GM20000 (cell line): ENCODE results near the gene MCOLN1.
"Not testable (repeated sequence)": the region's sequence is repeated elsewhere in the genome, so short reads cannot be mapped to it uniquely, and the experiment has no call there.

Experiments
- DNase-seq: peaks from one replicate; pipeline ENCODE4 v3.0.0; 2012; ENCODE audit warnings: low spot score
- TF ChIP-seq, protein P1 (sequence below): IDR thresholded peaks from 2 replicates; pipeline ENCODE4 v1.5.1; 2012; ENCODE audit warnings: mild to moderate bottlenecking, control low read depth; ENCODE audit errors: extremely low read depth, missing control alignments

Gene MCOLN1

DNA sequence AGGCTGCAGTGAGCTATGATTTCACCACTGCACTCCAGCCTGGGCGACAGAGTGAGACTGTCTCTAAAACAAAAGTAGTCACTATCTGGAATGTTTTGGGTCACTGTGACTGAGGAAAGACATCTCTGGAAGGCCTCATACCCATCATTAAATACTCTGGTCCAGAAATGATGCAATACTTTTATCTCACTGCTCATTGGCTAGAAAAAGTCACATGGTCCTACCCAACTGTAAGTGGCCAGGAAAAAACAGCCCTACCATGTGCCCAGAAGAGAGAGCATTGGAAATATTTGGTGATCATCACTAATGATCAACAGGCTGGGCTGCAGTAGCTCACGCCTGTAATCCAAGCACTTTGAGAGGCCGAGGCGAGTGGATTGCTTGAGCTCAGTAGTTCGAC is 42.9 kb downstream of the MCOLN1 start:
- DNase-seq, result no peak
- TF ChIP-seq, protein P1, sequence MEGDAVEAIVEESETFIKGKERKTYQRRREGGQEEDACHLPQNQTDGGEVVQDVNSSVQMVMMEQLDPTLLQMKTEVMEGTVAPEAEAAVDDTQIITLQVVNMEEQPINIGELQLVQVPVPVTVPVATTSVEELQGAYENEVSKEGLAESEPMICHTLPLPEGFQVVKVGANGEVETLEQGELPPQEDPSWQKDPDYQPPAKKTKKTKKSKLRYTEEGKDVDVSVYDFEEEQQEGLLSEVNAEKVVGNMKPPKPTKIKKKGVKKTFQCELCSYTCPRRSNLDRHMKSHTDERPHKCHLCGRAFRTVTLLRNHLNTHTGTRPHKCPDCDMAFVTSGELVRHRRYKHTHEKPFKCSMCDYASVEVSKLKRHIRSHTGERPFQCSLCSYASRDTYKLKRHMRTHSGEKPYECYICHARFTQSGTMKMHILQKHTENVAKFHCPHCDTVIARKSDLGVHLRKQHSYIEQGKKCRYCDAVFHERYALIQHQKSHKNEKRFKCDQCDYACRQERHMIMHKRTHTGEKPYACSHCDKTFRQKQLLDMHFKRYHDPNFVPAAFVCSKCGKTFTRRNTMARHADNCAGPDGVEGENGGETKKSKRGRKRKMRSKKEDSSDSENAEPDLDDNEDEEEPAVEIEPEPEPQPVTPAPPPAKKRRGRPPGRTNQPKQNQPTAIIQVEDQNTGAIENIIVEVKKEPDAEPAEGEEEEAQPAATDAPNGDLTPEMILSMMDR, result no peak

DNA sequence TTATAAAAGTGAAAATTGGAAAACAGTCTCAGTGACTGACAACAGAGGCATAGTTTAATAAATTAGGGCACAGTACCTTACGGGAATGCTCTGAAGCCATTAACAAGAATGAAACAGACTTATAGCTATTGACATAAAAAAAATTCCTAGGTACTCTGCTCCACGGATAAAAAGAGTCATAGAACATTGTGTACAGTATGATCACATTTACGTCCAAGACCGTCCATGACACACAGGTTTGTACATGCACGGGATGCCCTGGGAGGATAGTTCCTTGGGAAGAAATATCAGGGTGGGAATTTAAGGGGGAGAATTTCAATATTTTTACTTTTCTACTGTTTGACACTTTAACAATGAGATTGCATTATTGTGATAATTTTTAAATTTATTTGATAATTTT is 48.3 kb downstream of the MCOLN1 start:
- no peak for DNase-seq
- TF ChIP-seq, protein P1, result no peak

DNA sequence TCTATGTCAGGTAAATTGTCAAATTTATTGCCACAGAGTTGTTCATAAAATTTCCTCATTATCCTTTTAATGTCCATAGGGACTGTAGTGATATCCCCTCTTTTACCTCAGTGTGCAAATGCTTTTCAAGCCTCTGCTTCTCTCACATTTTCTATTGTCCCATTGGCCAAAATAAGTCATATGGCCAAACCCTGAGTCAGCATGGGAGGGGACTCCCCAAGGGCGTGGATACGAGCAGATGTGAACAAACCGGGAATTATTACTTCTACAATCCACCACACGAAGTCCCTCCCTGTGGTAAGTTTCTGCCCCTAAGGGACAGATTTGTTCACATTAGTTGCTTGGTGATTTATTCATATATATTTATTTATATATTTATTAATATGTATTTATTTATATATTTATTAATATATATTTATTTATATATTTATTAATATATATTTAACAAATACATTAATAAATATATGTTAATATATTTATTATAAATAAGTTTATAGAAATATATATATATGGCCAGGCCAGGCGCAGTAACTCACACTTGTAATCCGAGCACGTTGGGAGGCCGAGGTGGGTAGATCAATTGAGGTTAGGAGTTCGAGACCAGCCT is 53.1 kb downstream of the MCOLN1 start:
- TF ChIP-seq, protein P1, result no peak
- DNase-seq, result no peak

DNA sequence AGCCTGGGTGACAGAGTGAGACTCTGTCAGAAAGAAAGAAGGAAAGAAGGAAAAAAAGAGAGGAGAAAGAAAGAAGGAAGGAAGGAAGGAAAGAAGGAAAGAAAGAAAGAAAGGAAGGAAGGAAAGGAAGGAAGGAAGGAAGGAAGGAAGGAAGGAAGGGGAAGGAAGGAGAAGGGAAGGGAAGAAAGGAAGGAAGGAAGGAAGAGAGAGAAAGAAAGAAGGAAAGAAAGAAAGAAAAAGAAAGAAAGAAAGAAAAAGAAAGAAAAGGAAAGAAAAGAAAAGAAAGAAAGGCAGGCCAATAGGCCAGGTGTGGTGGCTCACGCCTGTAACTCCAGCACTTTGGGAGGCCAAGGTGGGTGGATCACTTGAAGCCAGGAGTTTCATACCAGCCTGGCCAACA is 55.0 kb downstream of the MCOLN1 start:
- not testable (repeated sequence) for DNase-seq

DNA sequence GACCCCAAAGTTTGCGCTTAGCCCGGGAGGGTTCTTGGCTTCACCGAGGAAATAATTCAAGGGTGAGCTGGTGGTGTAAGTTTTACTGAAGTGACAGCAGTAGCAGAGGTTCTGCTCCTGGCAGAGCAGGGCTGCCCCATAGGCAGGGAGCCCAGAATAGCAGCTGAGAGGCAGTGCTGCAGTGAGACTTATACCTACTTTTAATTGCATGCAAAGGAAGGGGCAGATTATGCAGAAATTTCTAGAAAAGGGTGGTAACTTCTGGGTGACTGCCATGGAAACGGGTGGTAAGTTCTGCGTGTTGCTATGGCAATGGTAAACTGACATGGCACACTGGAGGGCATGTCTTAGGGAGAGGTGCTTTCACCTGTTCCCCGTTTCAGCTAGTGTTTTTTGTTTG is 55.7 kb downstream of the MCOLN1 start:
- TF ChIP-seq, protein P1, result no peak
- no peak for DNase-seq

DNA sequence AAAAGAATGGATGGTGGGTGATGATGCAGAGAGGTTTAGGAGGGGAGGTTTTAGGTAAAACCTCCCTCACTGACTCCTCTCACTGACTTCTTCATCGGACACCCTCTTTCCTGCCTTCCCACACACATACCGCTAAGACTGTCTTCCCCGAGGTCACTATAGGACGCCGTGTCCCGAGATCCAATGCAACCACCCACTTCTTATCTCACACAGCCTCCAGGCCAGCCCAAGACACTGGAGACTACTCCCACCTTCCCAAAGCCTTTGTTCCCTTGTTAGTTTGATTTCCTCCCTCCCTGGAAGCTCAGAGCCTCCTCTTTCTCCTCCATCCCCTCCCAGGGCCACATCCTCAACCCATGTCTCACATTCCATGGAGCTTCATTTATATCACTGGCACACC is 56.8 kb downstream of the MCOLN1 start:
- TF ChIP-seq, protein P1, result no peak
- DNase-seq, result no peak

DNA sequence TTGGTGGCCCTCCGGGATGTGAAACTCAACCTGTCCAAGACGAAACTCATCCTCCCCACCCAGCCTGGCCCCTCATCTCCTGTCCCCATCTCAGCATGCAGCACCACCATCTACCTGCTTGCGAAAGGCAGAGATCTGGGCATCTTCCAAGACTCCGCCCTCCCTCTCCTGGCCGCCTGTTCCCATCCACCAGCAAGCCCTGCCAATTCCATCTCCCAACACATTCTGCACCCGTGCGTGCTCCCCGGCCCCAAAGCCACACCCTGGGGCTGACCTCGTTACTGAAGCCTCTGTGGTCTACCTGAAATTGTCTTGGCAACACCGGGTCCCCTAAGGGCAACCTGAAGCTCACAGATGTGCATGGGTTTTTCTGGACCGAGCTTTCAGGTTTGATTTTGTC is 60.0 kb downstream of the MCOLN1 start:
- TF ChIP-seq, protein P1, result no peak
- DNase-seq, result no peak
